ENCODE results near the gene ENOX1. TPM values are rescaled to one million over a fixed set of nuclear protein-coding genes. Genes with fewer than 3 reads are reported as not detected.

Gene ENOX1
- polyA plus RNA-seq, 3 donors = 0.04 TPM; not detected in 2

- Histone ChIP-seq H3K27me3 (ENCODE audit: control insufficient read depth in 2 of 2, insufficient read depth in 2 of 2, low read length in 2 of 2) (no peaks in the 10 kb centered on the region), H3K4me2 (replicated peaks; ENCODE audit: extremely low read depth, low read length, poor library complexity, severe bottlenecking) (no peak overlapping the region), H3K9me3 (replicated peaks in 1 of 2; ENCODE audit: control insufficient read depth in 1 of 2, insufficient read depth in 1 of 2, low read length in 2 of 2) (no peaks in the 10 kb centered on the region), H3K4me1 (ENCODE audit: control insufficient read depth in 1 of 2, insufficient read depth in 2 of 2, low read length in 2 of 2) (peaks cover 20 to 28% of the 10 kb centered on the region in 2 donors), H3K4me3 (replicated peaks in 1 of 3; ENCODE audit: low read depth in 2 of 3, low read length in 3 of 3) (no peak overlapping the region), H2AFZ (ENCODE audit: insufficient read depth, low read depth, low read length, poor library complexity, severe bottlenecking) (no peak overlapping the region), H3K36me3 (replicated peaks in 1 of 2; ENCODE audit: control insufficient read depth in 1 of 2, insufficient read depth in 2 of 2, low read length in 2 of 2) (no peaks in the 10 kb centered on the region), H3K79me2 (ENCODE audit: insufficient read depth, low read length) (no peaks in the 10 kb centered on the region), H3K9ac (ENCODE audit: insufficient read depth, low read length, poor library complexity, severe bottlenecking) (no peak overlapping the region), H3K27ac (ENCODE audit: low read depth in 1 of 2, low read length in 2 of 2) (no peak overlapping the region), H4K20me1 (ENCODE audit: insufficient read depth, low read length) (no peaks in the 10 kb centered on the region)
- Mint-ChIP-seq H3K36me3 (no peaks in the 10 kb centered on the region), H3K27ac (no peak overlapping the region), H3K4me1 (peaks cover 4% of the 10 kb centered on the region), H3K4me3 (no peak overlapping the region), H3K9me3 (no peaks in the 10 kb centered on the region), H3K27me3 (ENCODE audit: low read depth in 3 of 3) (no peaks in the 10 kb centered on the region)
- no CpG with 5 or more reads among the region's 2 CpGs for WGBS (ENCODE audit: insufficient coverage)
- no peak for TF ChIP-seq CTCF (IDR thresholded peaks at IDR 0.05)
- DNase-seq = no peak
- intact Hi-C loops (cut with micrococcal nuclease) = no loop called here
These were observed 398.9 kb downstream of the ENOX1 start for GRCh38 chr13:43387880-43388279.

- H3K4me1 ChIP-seq (ENCODE audit: control insufficient read depth in 1 of 2, insufficient read depth in 2 of 2, low read length in 2 of 2) = peaks cover 0 to 2% of the 10 kb centered on the region in 2 donors
- Mint-ChIP-seq H3K27me3 (ENCODE audit: low read depth in 3 of 3) (peaks cover 0 to 3% (median 0%) of the 10 kb centered on the region in 3 donors), H3K27ac (no peak overlapping the region), H3K4me1 (peaks cover 4% of the 10 kb centered on the region), H3K4me3 (no peak overlapping the region), H3K36me3 (peaks cover 0 to 4% of the 10 kb centered on the region in 2 donors), H3K9me3 (peaks cover 0 to 10% (median 4%) of the 10 kb centered on the region in 7 donors)
- H3K27me3 ChIP-seq (ENCODE audit: control insufficient read depth in 2 of 2, insufficient read depth in 2 of 2, low read length in 2 of 2) = no peaks in the 10 kb centered on the region
- no peaks in the 10 kb centered on the region for H3K36me3 ChIP-seq (replicated peaks in 1 of 2; ENCODE audit: control insufficient read depth in 1 of 2, insufficient read depth in 2 of 2, low read length in 2 of 2)
- no peaks in the 10 kb centered on the region for H4K20me1 ChIP-seq (ENCODE audit: insufficient read depth, low read length)
- no peak for TF ChIP-seq CTCF (IDR thresholded peaks at IDR 0.05)
- WGBS (ENCODE audit: insufficient coverage) = no CpG with 5 or more reads among the region's 5 CpGs
- H2AFZ ChIP-seq (ENCODE audit: insufficient read depth, low read depth, low read length, poor library complexity, severe bottlenecking) = no peak overlapping the region
- H3K79me2 ChIP-seq (ENCODE audit: insufficient read depth, low read length) = no peaks in the 10 kb centered on the region
- no peak for DNase-seq
- H3K27ac ChIP-seq (ENCODE audit: low read depth in 1 of 2, low read length in 2 of 2) = no peak overlapping the region
- H3K4me2 ChIP-seq (replicated peaks; ENCODE audit: extremely low read depth, low read length, poor library complexity, severe bottlenecking) = no peak overlapping the region
- intact Hi-C loops (cut with micrococcal nuclease) = no loop called here
- H3K4me3 ChIP-seq (replicated peaks in 1 of 3; ENCODE audit: low read depth in 2 of 3, low read length in 3 of 3) = no peak overlapping the region
- no peaks in the 10 kb centered on the region for H3K9me3 ChIP-seq (replicated peaks in 1 of 2; ENCODE audit: control insufficient read depth in 1 of 2, insufficient read depth in 1 of 2, low read length in 2 of 2)
- H3K9ac ChIP-seq (ENCODE audit: insufficient read depth, low read length, poor library complexity, severe bottlenecking) = no peak overlapping the region
These were observed 403.1 kb downstream of the ENOX1 start for GRCh38 chr13:43383498-43384165.
